ENCODE measurements around the gene TMC3. TPM values are rescaled to one million over a fixed set of nuclear protein-coding genes. Genes with fewer than 3 reads are reported as not detected.

TMC3 gene
- total and polyA plus RNA-seq, 10 of the 15 experiments (the other 5 are each of a cell fraction or from before 2014, with no cell fraction given): 0.03 to 0.04 (median 0.04) TPM; not detected in 7

DNA sequence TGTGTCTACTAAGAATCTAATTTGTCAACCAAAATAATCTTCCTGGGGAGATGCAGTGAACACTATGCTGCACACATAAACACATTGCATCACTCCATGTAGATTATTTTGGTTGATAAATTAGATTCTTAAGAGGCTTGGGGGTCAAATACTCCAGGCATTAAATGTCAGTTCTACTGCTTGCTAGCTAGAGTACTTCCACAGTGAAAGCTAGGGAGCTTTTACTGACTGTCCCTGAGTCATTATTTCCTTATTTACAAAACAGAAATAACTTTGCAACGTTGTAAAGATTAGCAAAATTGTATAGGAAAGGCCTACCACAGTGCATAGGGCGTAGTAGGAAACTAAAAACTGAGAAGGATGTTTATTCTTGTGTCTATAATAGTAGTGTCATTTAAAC, 12.9 kb upstream of the TMC3 start (continued):
- TF ChIP-seq, protein P1, sequence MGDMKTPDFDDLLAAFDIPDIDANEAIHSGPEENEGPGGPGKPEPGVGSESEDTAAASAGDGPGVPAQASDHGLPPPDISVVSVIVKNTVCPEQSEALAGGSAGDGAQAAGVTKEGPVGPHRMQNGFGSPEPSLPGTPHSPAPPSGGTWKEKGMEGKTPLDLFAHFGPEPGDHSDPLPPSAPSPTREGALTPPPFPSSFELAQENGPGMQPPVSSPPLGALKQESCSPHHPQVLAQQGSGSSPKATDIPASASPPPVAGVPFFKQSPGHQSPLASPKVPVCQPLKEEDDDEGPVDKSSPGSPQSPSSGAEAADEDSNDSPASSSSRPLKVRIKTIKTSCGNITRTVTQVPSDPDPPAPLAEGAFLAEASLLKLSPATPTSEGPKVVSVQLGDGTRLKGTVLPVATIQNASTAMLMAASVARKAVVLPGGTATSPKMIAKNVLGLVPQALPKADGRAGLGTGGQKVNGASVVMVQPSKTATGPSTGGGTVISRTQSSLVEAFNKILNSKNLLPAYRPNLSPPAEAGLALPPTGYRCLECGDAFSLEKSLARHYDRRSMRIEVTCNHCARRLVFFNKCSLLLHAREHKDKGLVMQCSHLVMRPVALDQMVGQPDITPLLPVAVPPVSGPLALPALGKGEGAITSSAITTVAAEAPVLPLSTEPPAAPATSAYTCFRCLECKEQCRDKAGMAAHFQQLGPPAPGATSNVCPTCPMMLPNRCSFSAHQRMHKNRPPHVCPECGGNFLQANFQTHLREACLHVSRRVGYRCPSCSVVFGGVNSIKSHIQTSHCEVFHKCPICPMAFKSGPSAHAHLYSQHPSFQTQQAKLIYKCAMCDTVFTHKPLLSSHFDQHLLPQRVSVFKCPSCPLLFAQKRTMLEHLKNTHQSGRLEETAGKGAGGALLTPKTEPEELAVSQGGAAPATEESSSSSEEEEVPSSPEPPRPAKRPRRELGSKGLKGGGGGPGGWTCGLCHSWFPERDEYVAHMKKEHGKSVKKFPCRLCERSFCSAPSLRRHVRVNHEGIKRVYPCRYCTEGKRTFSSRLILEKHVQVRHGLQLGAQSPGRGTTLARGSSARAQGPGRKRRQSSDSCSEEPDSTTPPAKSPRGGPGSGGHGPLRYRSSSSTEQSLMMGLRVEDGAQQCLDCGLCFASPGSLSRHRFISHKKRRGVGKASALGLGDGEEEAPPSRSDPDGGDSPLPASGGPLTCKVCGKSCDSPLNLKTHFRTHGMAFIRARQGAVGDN (IDR thresholded peaks at IDR 0.05): no peak

DNA sequence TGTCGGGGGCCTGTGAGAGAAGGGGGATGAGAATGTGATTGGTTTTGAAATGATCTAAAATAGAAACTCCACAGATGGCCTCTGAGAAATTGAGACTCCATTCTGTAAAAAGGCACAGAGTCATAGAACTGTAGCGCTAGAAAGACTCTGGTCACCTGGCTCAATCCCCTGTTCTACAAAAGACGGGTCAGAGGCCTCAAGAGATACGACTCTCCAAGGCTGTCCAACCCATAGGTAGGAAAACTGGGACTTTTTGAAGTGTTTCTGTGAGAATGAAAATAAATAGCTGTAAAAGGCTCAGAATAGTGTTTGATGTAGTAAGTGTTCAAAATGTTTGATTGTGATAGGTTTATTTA, 11.7 kb upstream of the TMC3 start:
- SMC1A ChIA-PET (ENCODE audit: uncharacterized antibody, unreplicated experiment): interaction anchor here (0.7 kb wide), 1 partner anchor 15 kb away, joined by 3 read pairs; no protein-coding TSS in a partner anchor
- DNase-seq (ENCODE audit: low read depth, low spot score) (no peak), ATAC-seq (no peak), FAIRE-seq (no peak)
- Histone ChIP-seq H3K9ac (ENCODE audit: control insufficient read depth, insufficient read depth, low read length) (no peak overlapping the region), H3K27me3 (replicated peaks in 1 of 2; ENCODE audit: control insufficient read depth in 2 of 2, insufficient read depth in 2 of 2, low read length in 1 of 2) (no peaks in the 10 kb centered on the region; a peak in 2 of 4 replicates), H3K4me1 (ENCODE audit: control insufficient read depth, insufficient read depth, low read length) (no peaks in the 10 kb centered on the region), H3K36me3 (ENCODE audit: control insufficient read depth in 2 of 2, insufficient read depth in 2 of 2, low read length in 1 of 2) (no peaks in the 10 kb centered on the region), H3K79me2 (ENCODE audit: control insufficient read depth, insufficient read depth, low read length) (no peaks in the 10 kb centered on the region), H3K9me3 (replicated peaks; ENCODE audit: control insufficient read depth, insufficient read depth, low read length) (no peaks in the 10 kb centered on the region), H3K27ac (ENCODE audit: control insufficient read depth, insufficient read depth) (no peak overlapping the region), H3K4me2 (ENCODE audit: control insufficient read depth, insufficient read depth) (no peak overlapping the region), H3K4me3 (no peak overlapping the region), H4K20me1 (ENCODE audit: control insufficient read depth, insufficient read depth) (no peaks in the 10 kb centered on the region), H2AFZ (ENCODE audit: control insufficient read depth, low read depth, low read length) (no peak overlapping the region)
- TF ChIP-seq NR2F1 (conservative IDR thresholded peaks at IDR 0.05) (no peak), HDGF (IDR thresholded peaks at IDR 0.05) (no peak)
- 46% methylated on average over 4 of the region's 4 CpGs for WGBS (ENCODE audit: insufficient coverage, insufficient replicate concordance, low lambda C conversion rate, missing lambda C conversion rate)
- CTCF ChIA-PET: interaction anchor here (1.4 kb wide), 1 partner anchor 95 kb away, joined by 3 read pairs; no protein-coding TSS in a partner anchor
- RAD21 ChIA-PET (ENCODE audit: unreplicated experiment): no interaction called here
- intact Hi-C loops (cut with micrococcal nuclease; ENCODE audit: unreplicated experiment) (no loop called here), in situ Hi-C loops (cut with MboI) (no loop called here)
- BruUV-seq (replicated peaks): no TSS peak
- POLR2A ChIA-PET: no interaction called here
